ENCODE measurements around the gene DCPS.

DNA sequence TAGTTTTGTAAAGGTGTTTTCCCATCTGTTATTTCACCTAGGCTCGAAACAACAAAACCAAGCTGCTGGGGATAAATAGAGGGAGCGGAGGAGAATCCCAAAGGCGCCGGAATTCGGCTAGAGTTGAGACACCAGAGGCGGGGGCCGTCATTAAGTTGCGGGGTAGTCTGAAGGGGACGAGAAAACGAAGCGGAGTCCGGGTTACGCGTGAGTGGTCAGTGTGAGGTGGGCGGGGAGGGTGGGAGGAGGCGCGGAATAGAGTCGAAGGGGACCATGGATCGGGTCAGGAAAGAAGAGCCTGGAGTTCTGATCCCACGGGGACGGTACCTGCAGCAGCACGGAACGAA is 35.5 kb upstream of the DCPS start:
- no peak for TF ChIP-seq POLR2AphosphoS5 (IDR thresholded peaks at IDR 0.05; ENCODE audit: borderline replicate concordance, low read depth, low read length)
- TF ChIP-seq FOXP2 (optimal IDR thresholded peaks at IDR 0.05; ENCODE audit: control extremely low read depth, extremely low read length, insufficient read depth) = no peak
- TF ChIP-seq EZH2 (IDR thresholded peaks at IDR 0.05) = no peak
